A673 (cell line): ENCODE measurements around the gene PATJ. TPM values are rescaled to one million over a fixed set of nuclear protein-coding genes. Genes with fewer than 3 reads are reported as not detected.
"Not testable (repeated sequence)": the region's sequence is repeated elsewhere in the genome, so short reads cannot be mapped to it uniquely, and the experiment has no call there.

Source experiments
- BruUV-seq: library from RNA; stranded (reverse); fragments of 400-500 nt; replicated peaks from 2 replicates; lab custom pipeline; 2021; lab: Mats Ljungman, UMichigan
- CTCF ChIA-PET: fragments of 300-600 bp; sonication (Branson Sonifier 250); formaldehyde crosslinking; loops from one replicate; lab custom pipeline; 2022; ENCODE audit warnings: antibody characterized with exemption; lab: Charles Lee
- POLR2A ChIA-PET: fragments of 300-600 bp; sonication (Branson Sonifier 250); formaldehyde crosslinking; loops from one replicate; lab custom pipeline; 2022; ENCODE audit warnings: antibody characterized with exemption; ENCODE audit not compliant: low non-redundant PET; lab: Charles Lee
- DNase-seq: peaks from one replicate; pipeline ENCODE4 v3.0.0-alpha.2; 2015; ENCODE audit warnings: low spot score
- H3K27ac ChIP-seq: fragments of 200-600 bp; sonication (generic); 2 replicates; pipeline ENCODE4 v1.5.1; 2016; ENCODE audit warnings: mixed run types, low read depth, mild to moderate bottlenecking, mixed read lengths, antibody characterized with exemption, low read length; ENCODE audit not compliant: poor library complexity, severe bottlenecking
- H3K27me3 ChIP-seq: fragments of 200-600 bp; sonication (generic); replicated peaks from 2 replicates; pipeline ENCODE4 v1.6.1; 2017; ENCODE audit warnings: mixed run types, low read depth, mild to moderate bottlenecking, mixed read lengths, antibody characterized with exemption, low read length; ENCODE audit not compliant: insufficient read depth, poor library complexity
- H3K36me3 ChIP-seq: fragments of 200-600 bp; sonication (generic); 2 replicates; pipeline ENCODE4 v1.6.1; 2016; ENCODE audit warnings: mixed run types, mild to moderate bottlenecking, mixed read lengths, antibody characterized with exemption, low read length; ENCODE audit not compliant: insufficient read depth, poor library complexity, severe bottlenecking
- H3K4me1 ChIP-seq: fragments of 200-600 bp; sonication (generic); 2 replicates; pipeline ENCODE4 v1.6.1; 2017; ENCODE audit warnings: mixed run types, mild to moderate bottlenecking, mixed read lengths, antibody characterized with exemption, low read length; ENCODE audit not compliant: insufficient read depth, poor library complexity, severe bottlenecking
- H3K4me3 ChIP-seq: fragments of 200-600 bp; sonication (generic); 2 replicates; pipeline ENCODE4 v1.5.1; 2016; ENCODE audit warnings: low read depth, mixed run types, mild to moderate bottlenecking, mixed read lengths, low read length; ENCODE audit not compliant: poor library complexity, severe bottlenecking
- H3K9me3 ChIP-seq: fragments of 200-600 bp; sonication (generic); 2 replicates; pipeline ENCODE4 v1.6.1; 2016; ENCODE audit warnings: mixed run types, low read depth, mild to moderate bottlenecking, mixed read lengths, antibody characterized with exemption, low read length; ENCODE audit not compliant: poor library complexity, severe bottlenecking
- CTCF ChIP-seq: fragments of 300-800, 200-600 bp; sonication (generic); conservative IDR thresholded peaks from 2 replicates; pipeline ENCODE4 v1.5.1; 2017; ENCODE audit warnings: low read depth, mild to moderate bottlenecking, antibody characterized with exemption, low read length, moderate library complexity, mixed read lengths
- EZH2 ChIP-seq: fragments of 200-600 bp; sonication (generic); IDR thresholded peaks from 2 replicates; pipeline ENCODE4 v1.6.1; 2017; ENCODE audit warnings: borderline replicate concordance, low read depth, mild to moderate bottlenecking, mixed read lengths, antibody characterized with exemption, low read length; ENCODE audit not compliant: poor library complexity, severe bottlenecking
- intact Hi-C: fragments of 100-400 bp; cut with micrococcal nuclease; formaldehyde crosslinking; loops from one replicate; pipeline ENCODE4 v1.10.0; 2022; ENCODE audit not compliant: unreplicated experiment
- total RNA-seq: library from RNA; stranded (reverse); gene quantifications from 2 replicates; pipeline ENCODE4 v1.2.3, GENCODE V29; 2021

Gene PATJ
- total RNA-seq, 1 experiment from 2014 or later = 6.6 TPM

- no TSS peak for BruUV-seq
- Histone ChIP-seq H3K4me3 (no peak overlapping the region), H3K27ac (no peak overlapping the region), H3K27me3 (no peaks in the 10 kb centered on the region), H3K4me1 (no peaks in the 10 kb centered on the region), H3K9me3 (no peaks in the 10 kb centered on the region), H3K36me3 (no peaks in the 10 kb centered on the region)
- DNase-seq = no peak
- ChIA-PET CTCF (no interaction called here), POLR2A (no interaction called here)
- intact Hi-C loops = no loop called here
- TF ChIP-seq CTCF = no peak
- TF ChIP-seq EZH2 = no peak
Observed at GRCh38 chr1:62184336-62184735, 442.1 kb downstream of the PATJ start.

- H3K4me1 ChIP-seq, BruUV-seq, H3K9me3 ChIP-seq, H3K27ac ChIP-seq, H3K4me3 ChIP-seq, intact Hi-C loops, POLR2A ChIA-PET, H3K27me3 ChIP-seq, H3K36me3 ChIP-seq, DNase-seq, CTCF ChIA-PET: not testable (repeated sequence)
Observed at GRCh38 chr1:62185233-62185632, 443.0 kb downstream of the PATJ start.

GRCh38 chr1:62185677-62186076, 443.4 kb downstream of the PATJ start:
- Histone ChIP-seq H3K4me1 (no peaks in the 10 kb centered on the region), H3K4me3 (no peak overlapping the region), H3K36me3 (no peaks in the 10 kb centered on the region), H3K27ac (no peak overlapping the region), H3K9me3 (no peaks in the 10 kb centered on the region), H3K27me3 (no peaks in the 10 kb centered on the region)
- no TSS peak for BruUV-seq
- CTCF ChIA-PET = no interaction called here
- TF ChIP-seq EZH2 = no peak
- no peak for TF ChIP-seq CTCF
- intact Hi-C loops = no loop called here
- DNase-seq = no peak
- POLR2A ChIA-PET = no interaction called here

GRCh38 chr1:62187548-62187947, 445.3 kb downstream of the PATJ start:
- CTCF ChIA-PET = no interaction called here
- no TSS peak for BruUV-seq
- Histone ChIP-seq H3K4me3 (no peak overlapping the region), H3K4me1 (no peaks in the 10 kb centered on the region), H3K9me3 (no peaks in the 10 kb centered on the region), H3K27me3 (no peaks in the 10 kb centered on the region), H3K27ac (no peak overlapping the region), H3K36me3 (no peaks in the 10 kb centered on the region)
- DNase-seq = no peak
- intact Hi-C loops = no loop called here
- TF ChIP-seq CTCF (no peak), EZH2 (no peak)
- POLR2A ChIA-PET = no interaction called here
